KMS-11 (cell line): Measurements from ENCODE around the gene IRGC.

Experiments used
- H2AFZ ChIP-seq: fragments of 200-600 bp; sonication (generic); 2 replicates; pipeline ENCODE4 v1.6.1; 2016; ENCODE audit warnings: antibody characterized with exemption, mixed run types, low read depth
- H3K27ac ChIP-seq: fragments of 200-600 bp; sonication (generic); 2 replicates; pipeline ENCODE4 v1.6.1; 2016; ENCODE audit warnings: mild to moderate bottlenecking, mixed run types
- H3K27me3 ChIP-seq: fragments of 200-600 bp; sonication (generic); 2 replicates; pipeline ENCODE4 v1.6.1; 2017; ENCODE audit warnings: mild to moderate bottlenecking, low read depth, mixed run types, moderate library complexity; ENCODE audit not compliant: insufficient read depth
- H3K36me3 ChIP-seq: fragments of 200-600 bp; sonication (generic); 2 replicates; pipeline ENCODE4 v1.6.1; 2017; ENCODE audit warnings: mild to moderate bottlenecking, mixed run types; ENCODE audit not compliant: insufficient read depth
- H3K4me1 ChIP-seq: fragments of 200-600 bp; sonication (generic); 2 replicates; pipeline ENCODE4 v1.6.1; 2016; ENCODE audit warnings: mild to moderate bottlenecking, low read depth, mixed run types; ENCODE audit not compliant: poor library complexity, severe bottlenecking
- H3K4me2 ChIP-seq: fragments of 200-600 bp; sonication (generic); 2 replicates; pipeline ENCODE4 v1.7.0; 2016; ENCODE audit warnings: mild to moderate bottlenecking, mixed run types
- H3K4me3 ChIP-seq: fragments of 200-600 bp; sonication (generic); IDR thresholded peaks from 2 replicates; pipeline ENCODE4 v1.6.1; 2017; ENCODE audit warnings: low read depth, low read length, mixed read lengths; ENCODE audit not compliant: insufficient read depth
- H3K79me2 ChIP-seq: fragments of 200-600 bp; sonication (generic); 2 replicates; pipeline ENCODE4 v1.6.1; 2016; ENCODE audit warnings: low read depth, mixed run types; ENCODE audit not compliant: insufficient read depth
- H3K9ac ChIP-seq: fragments of 200-600 bp; sonication (generic); 2 replicates; pipeline ENCODE4 v1.6.1; 2016; ENCODE audit warnings: mild to moderate bottlenecking, mixed run types
- H4K20me1 ChIP-seq: fragments of 200-600 bp; sonication (generic); 2 replicates; pipeline ENCODE4 v1.6.1; 2016; ENCODE audit warnings: mild to moderate bottlenecking, mixed run types; ENCODE audit not compliant: insufficient read depth
- CTCF ChIP-seq: fragments of 200-600 bp; sonication (generic); conservative IDR thresholded peaks from 2 replicates; pipeline ENCODE4 v1.6.1; 2017; ENCODE audit warnings: low read depth, mild to moderate bottlenecking, antibody characterized with exemption, low read length, moderate library complexity, mixed read lengths

IRGC gene

GRCh38 chr19:43731346-43731745, 15.5 kb downstream of the IRGC start:
- Histone ChIP-seq H3K79me2 (no peaks in the 10 kb centered on the region), H3K27me3 (no peaks in the 10 kb centered on the region), H3K4me2 (no peak overlapping the region), H3K4me3 (no peak overlapping the region), H3K9ac (no peak overlapping the region), H2AFZ (no peak overlapping the region), H3K27ac (no peak overlapping the region), H3K36me3 (no peaks in the 10 kb centered on the region), H4K20me1 (no peaks in the 10 kb centered on the region), H3K4me1 (no peaks in the 10 kb centered on the region)
- no peak for TF ChIP-seq CTCF

GRCh38 chr19:43731846-43732245, 16.0 kb downstream of the IRGC start:
- TF ChIP-seq CTCF, result no peak
- H3K4me3 ChIP-seq, result no peak overlapping the region
- H3K4me1 ChIP-seq, result no peaks in the 10 kb centered on the region
- no peak overlapping the region for H3K9ac ChIP-seq
- H3K4me2 ChIP-seq, result no peak overlapping the region
- no peaks in the 10 kb centered on the region for H3K27me3 ChIP-seq
- no peaks in the 10 kb centered on the region for H4K20me1 ChIP-seq
- no peaks in the 10 kb centered on the region for H3K79me2 ChIP-seq
- H3K27ac ChIP-seq, result no peak overlapping the region
- H2AFZ ChIP-seq, result no peak overlapping the region
- no peaks in the 10 kb centered on the region for H3K36me3 ChIP-seq

- Histone ChIP-seq H3K79me2 (no peaks in the 10 kb centered on the region), H3K27ac (no peak overlapping the region), H3K4me3 (no peak overlapping the region), H3K4me2 (no peak overlapping the region), H3K36me3 (no peaks in the 10 kb centered on the region), H3K9ac (no peak overlapping the region), H3K4me1 (no peaks in the 10 kb centered on the region), H2AFZ (no peak overlapping the region), H3K27me3 (no peaks in the 10 kb centered on the region), H4K20me1 (no peaks in the 10 kb centered on the region)
- TF ChIP-seq CTCF, result no peak
These were observed 19.1 kb downstream of the IRGC start for GRCh38 chr19:43735013-43735412.

GRCh38 chr19:43735957-43736356, 20.1 kb downstream of the IRGC start:
- no peak for TF ChIP-seq CTCF
- no peaks in the 10 kb centered on the region for H3K36me3 ChIP-seq
- no peaks in the 10 kb centered on the region for H3K27me3 ChIP-seq
- H3K27ac ChIP-seq, result no peak overlapping the region
- no peak overlapping the region for H2AFZ ChIP-seq
- H3K4me2 ChIP-seq, result no peak overlapping the region
- H3K9ac ChIP-seq, result no peak overlapping the region
- H3K4me3 ChIP-seq, result no peak overlapping the region
- no peaks in the 10 kb centered on the region for H3K4me1 ChIP-seq
- no peaks in the 10 kb centered on the region for H4K20me1 ChIP-seq
- no peaks in the 10 kb centered on the region for H3K79me2 ChIP-seq
